BLaER1 (cell line): ENCODE results near the gene TMEM69.
"Not testable (repeated sequence)": the region's sequence is repeated elsewhere in the genome, so short reads cannot be mapped to it uniquely, and the experiment has no call there.

Experiments
- H3K27ac ChIP-seq: shearing (Covaris generic); formaldehyde crosslinking; 2 replicates; pipeline ENCODE4 v1.8.1; 2022
- H3K27me3 ChIP-seq: shearing (Covaris generic); formaldehyde crosslinking; 2 replicates; pipeline ENCODE4 v1.8.1; 2022
- H3K36me3 ChIP-seq: shearing (Covaris generic); formaldehyde crosslinking; 2 replicates; pipeline ENCODE4 v1.8.1; 2022
- H3K4me1 ChIP-seq: shearing (Covaris generic); formaldehyde crosslinking; 2 replicates; pipeline ENCODE4 v1.8.1; 2022
- H3K4me2 ChIP-seq: shearing (Covaris generic); formaldehyde crosslinking; 2 replicates; pipeline ENCODE4 v1.8.1; 2022
- H3K4me3 ChIP-seq: shearing (Covaris generic); formaldehyde crosslinking; 2 replicates; pipeline ENCODE4 v1.8.1; 2022
- H3K9ac ChIP-seq: shearing (Covaris generic); formaldehyde crosslinking; 2 replicates; pipeline ENCODE4 v1.8.1; 2022
- H3K9me3 ChIP-seq: shearing (Covaris generic); formaldehyde crosslinking; 2 replicates; pipeline ENCODE4 v1.8.1; 2022
- H4K20me1 ChIP-seq: shearing (Covaris generic); formaldehyde crosslinking; 2 replicates; pipeline ENCODE4 v1.8.1; 2022
- Cebpa-rat ChIP-seq: shearing (Covaris generic); IDR thresholded peaks from 2 replicates; pipeline ENCODE4 v1.8.1; 2022

Gene TMEM69

GRCh38 chr1:45659222-45659621, 28.8 kb upstream of the TMEM69 start:
- no peak overlapping the region for H3K4me3 ChIP-seq
- H3K36me3 ChIP-seq: peaks cover 88% of the 10 kb centered on the region
- TF ChIP-seq Cebpa-rat: no peak
- H4K20me1 ChIP-seq: peaks cover 91% of the 10 kb centered on the region
- no peak overlapping the region for H3K27ac ChIP-seq
- H3K9ac ChIP-seq: no peak overlapping the region
- no peaks in the 10 kb centered on the region for H3K27me3 ChIP-seq
- no peaks in the 10 kb centered on the region for H3K4me1 ChIP-seq
- H3K4me2 ChIP-seq: no peak overlapping the region
- H3K9me3 ChIP-seq: no peaks in the 10 kb centered on the region

GRCh38 chr1:45660336-45660735, 27.6 kb upstream of the TMEM69 start:
- H3K36me3 ChIP-seq: peaks cover 88% of the 10 kb centered on the region
- no peaks in the 10 kb centered on the region for H3K27me3 ChIP-seq
- peaks cover 99% of the 10 kb centered on the region for H4K20me1 ChIP-seq
- no peak overlapping the region for H3K9ac ChIP-seq
- H3K27ac ChIP-seq: no peak overlapping the region
- no peaks in the 10 kb centered on the region for H3K9me3 ChIP-seq
- TF ChIP-seq Cebpa-rat: no peak
- no peak overlapping the region for H3K4me2 ChIP-seq
- H3K4me3 ChIP-seq: no peak overlapping the region
- no peaks in the 10 kb centered on the region for H3K4me1 ChIP-seq

GRCh38 chr1:45666836-45667235, 21.1 kb upstream of the TMEM69 start:
- Histone ChIP-seq H3K9me3 (no peaks in the 10 kb centered on the region), H3K4me3 (no peak overlapping the region), H3K27me3 (no peaks in the 10 kb centered on the region), H3K4me2 (no peak overlapping the region), H3K9ac (no peak overlapping the region), H4K20me1 (peaks cover 100% of the 10 kb centered on the region), H3K27ac (no peak overlapping the region), H3K36me3 (peaks cover 68% of the 10 kb centered on the region), H3K4me1 (0 out of 2 replicates have a peak, but pooled peaks cover 6% of the 10 kb centered on the region)
- TF ChIP-seq Cebpa-rat: no peak

- TF ChIP-seq Cebpa-rat: no peak
- Histone ChIP-seq H4K20me1 (peaks cover 100% of the 10 kb centered on the region), H3K4me3 (no peak overlapping the region), H3K4me1 (0 out of 2 replicates have a peak, but pooled peaks cover 6% of the 10 kb centered on the region), H3K4me2 (no peak overlapping the region), H3K27me3 (no peaks in the 10 kb centered on the region), H3K9ac (no peak overlapping the region), H3K27ac (no peak overlapping the region), H3K9me3 (no peaks in the 10 kb centered on the region), H3K36me3 (peaks cover 67% of the 10 kb centered on the region)
Measured at GRCh38 chr1:45667321-45668111, 20.5 kb upstream of the TMEM69 start.

- Histone ChIP-seq H3K4me1 (0 out of 2 replicates have a peak, but pooled peaks cover 6% of the 10 kb centered on the region), H3K36me3 (peaks cover 73% of the 10 kb centered on the region), H3K27me3 (no peaks in the 10 kb centered on the region), H3K4me2 (no peak overlapping the region), H3K9me3 (no peaks in the 10 kb centered on the region), H4K20me1 (peaks cover 100% of the 10 kb centered on the region), H3K9ac (no peak overlapping the region), H3K27ac (no peak overlapping the region), H3K4me3 (no peak overlapping the region)
- no peak for TF ChIP-seq Cebpa-rat
Measured at GRCh38 chr1:45668526-45668925, 19.5 kb upstream of the TMEM69 start.

GRCh38 chr1:45669379-45669778, 18.6 kb upstream of the TMEM69 start:
- Histone ChIP-seq H3K27me3 (no peaks in the 10 kb centered on the region), H3K4me3 (no peak overlapping the region), H3K4me1 (0 out of 2 replicates have a peak, but pooled peaks cover 6% of the 10 kb centered on the region), H3K9me3 (no peaks in the 10 kb centered on the region), H3K36me3 (peaks cover 75% of the 10 kb centered on the region), H3K4me2 (no peak overlapping the region), H3K9ac (no peak overlapping the region), H4K20me1 (peaks cover 100% of the 10 kb centered on the region), H3K27ac (no peak overlapping the region)
- TF ChIP-seq Cebpa-rat: no peak

- Histone ChIP-seq H3K36me3 (peaks cover 75% of the 10 kb centered on the region), H3K9me3 (no peaks in the 10 kb centered on the region), H3K4me2 (no peak overlapping the region), H3K4me1 (0 out of 2 replicates have a peak, but pooled peaks cover 6% of the 10 kb centered on the region), H4K20me1 (peaks cover 100% of the 10 kb centered on the region), H3K27me3 (no peaks in the 10 kb centered on the region), H3K27ac (no peak overlapping the region), H3K9ac (no peak overlapping the region), H3K4me3 (no peak overlapping the region)
- TF ChIP-seq Cebpa-rat: no peak
Measured at GRCh38 chr1:45669859-45670655, 17.9 kb upstream of the TMEM69 start.

- Histone ChIP-seq H3K9ac (no peak overlapping the region), H3K9me3 (no peaks in the 10 kb centered on the region), H3K4me1 (peaks cover 12% of the 10 kb centered on the region; the same call in 1 of the 2 replicates), H3K27ac (no peak overlapping the region), H3K4me2 (no peak overlapping the region), H3K4me3 (no peak overlapping the region), H4K20me1 (peaks cover 100% of the 10 kb centered on the region), H3K36me3 (peaks cover 65% of the 10 kb centered on the region), H3K27me3 (no peaks in the 10 kb centered on the region)
- no peak for TF ChIP-seq Cebpa-rat
Measured at GRCh38 chr1:45673956-45674355, 14.0 kb upstream of the TMEM69 start.

- Histone ChIP-seq H3K4me3 (no peak overlapping the region), H3K4me2 (no peak overlapping the region), H3K27ac (no peak overlapping the region), H3K9ac (no peak overlapping the region), H3K4me1 (peaks cover 17% of the 10 kb centered on the region), H3K9me3 (no peaks in the 10 kb centered on the region), H3K27me3 (no peaks in the 10 kb centered on the region), H3K36me3 (peaks cover 65% of the 10 kb centered on the region), H4K20me1 (peaks cover 100% of the 10 kb centered on the region)
- TF ChIP-seq Cebpa-rat: no peak
Measured at GRCh38 chr1:45674478-45674877, 13.5 kb upstream of the TMEM69 start.

GRCh38 chr1:45676553-45676952, 11.4 kb upstream of the TMEM69 start:
- Histone ChIP-seq H3K36me3 (peaks cover 54% of the 10 kb centered on the region), H3K4me1 (peaks cover 29% of the 10 kb centered on the region), H4K20me1 (peaks cover 99% of the 10 kb centered on the region)
- H3K4me3 ChIP-seq, H3K9ac ChIP-seq, H3K27me3 ChIP-seq, H3K9me3 ChIP-seq, H3K4me2 ChIP-seq, H3K27ac ChIP-seq: not testable (repeated sequence)
